ENCODE data around the gene VASH1. TPM values are rescaled to one million over a fixed set of nuclear protein-coding genes. Genes with fewer than 3 reads are reported as not detected.

Gene VASH1
- total RNA-seq, 6 experiments from 2014 or later, result 2.0 to 12.3 (median 4.6) TPM

GRCh38 chr14:76753541-76754198, 7.6 kb upstream of the VASH1 start:
- ATAC-seq, result no peak
- Histone ChIP-seq H3K27ac (no peak overlapping the region), H3K36me3 (no peaks in the 10 kb centered on the region), H3K4me3 (no peak overlapping the region), H3K4me1 (no peaks in the 10 kb centered on the region), H3K9me3 (no peaks in the 10 kb centered on the region), H3K27me3 (no peaks in the 10 kb centered on the region)
- intact Hi-C loops (cut with DNase I), result no loop called here
- 48% methylated on average over 6 of the region's 7 CpGs for WGBS (ENCODE audit: insufficient coverage, low coverage, low lambda C conversion rate, missing lambda C conversion rate)
- TF ChIP-seq POLR2A (IDR thresholded peaks at IDR 0.05), result no peak
- no peak for TF ChIP-seq CTCF (IDR thresholded peaks at IDR 0.05)
- DNase-seq, result no peak

- H3K36me3 ChIP-seq, result no peaks in the 10 kb centered on the region
- no peak for ATAC-seq
- H3K4me3 ChIP-seq, result no peak overlapping the region
- no peak overlapping the region for H3K27ac ChIP-seq
- H3K4me1 ChIP-seq, result no peaks in the 10 kb centered on the region
- WGBS (ENCODE audit: insufficient coverage, low coverage, low lambda C conversion rate, missing lambda C conversion rate), result 72% methylated on average over 7 of the region's 7 CpGs
- H3K27me3 ChIP-seq, result no peaks in the 10 kb centered on the region
- no peaks in the 10 kb centered on the region for H3K9me3 ChIP-seq
- intact Hi-C loops (cut with DNase I), result no loop called here
- no peak for TF ChIP-seq CTCF (IDR thresholded peaks at IDR 0.05)
- no peak for TF ChIP-seq POLR2A (IDR thresholded peaks at IDR 0.05)
- no peak for DNase-seq
Observed at GRCh38 chr14:76754586-76754985, 6.7 kb upstream of the VASH1 start.

GRCh38 chr14:76755610-76756370, 5.5 kb upstream of the VASH1 start:
- Histone ChIP-seq H3K4me3 (no peak overlapping the region), H3K9me3 (no peaks in the 10 kb centered on the region), H3K27me3 (no peaks in the 10 kb centered on the region), H3K36me3 (no peaks in the 10 kb centered on the region), H3K27ac (no peak overlapping the region), H3K4me1 (no peaks in the 10 kb centered on the region)
- 64% methylated on average over 6 of the region's 9 CpGs for WGBS (ENCODE audit: insufficient coverage, low coverage, low lambda C conversion rate, missing lambda C conversion rate)
- intact Hi-C loops (cut with DNase I), result no loop called here
- DNase-seq (no peak), ATAC-seq (no peak)
- TF ChIP-seq CTCF (IDR thresholded peaks at IDR 0.05), result no peak
- TF ChIP-seq POLR2A (IDR thresholded peaks at IDR 0.05), result no peak

- TF ChIP-seq CTCF (IDR thresholded peaks at IDR 0.05) (no peak), POLR2A (IDR thresholded peaks at IDR 0.05) (no peak)
- intact Hi-C loops (cut with DNase I), result no loop called here
- Histone ChIP-seq H3K27ac (no peak overlapping the region), H3K4me3 (no peak overlapping the region), H3K36me3 (no peaks in the 10 kb centered on the region), H3K4me1 (no peaks in the 10 kb centered on the region), H3K27me3 (no peaks in the 10 kb centered on the region), H3K9me3 (no peaks in the 10 kb centered on the region)
- DNase-seq (no peak), ATAC-seq (no peak)
- WGBS (ENCODE audit: insufficient coverage, low coverage, low lambda C conversion rate, missing lambda C conversion rate), result 78% methylated on average over 6 of the region's 6 CpGs
Observed at GRCh38 chr14:76756371-76756750, 4.9 kb upstream of the VASH1 start.
